CD4-positive, alpha-beta T cell treated with Interleukin-1 beta for 1 hour (primary cell): ENCODE measurements around the gene ELANE.
A peak's percentile ranks its signal among the peaks of the same experiment; 100 is the strongest.
"Not testable (repeated sequence)": the region's sequence is repeated elsewhere in the genome, so short reads cannot be mapped to it uniquely, and the experiment has no call there.

ENCODE experiments used
- DNase-seq, 2 donors: peaks; one replicate each; pipeline ENCODE4 v3.0.0-alpha.2; 2020 to 2022

The ELANE gene

DNA sequence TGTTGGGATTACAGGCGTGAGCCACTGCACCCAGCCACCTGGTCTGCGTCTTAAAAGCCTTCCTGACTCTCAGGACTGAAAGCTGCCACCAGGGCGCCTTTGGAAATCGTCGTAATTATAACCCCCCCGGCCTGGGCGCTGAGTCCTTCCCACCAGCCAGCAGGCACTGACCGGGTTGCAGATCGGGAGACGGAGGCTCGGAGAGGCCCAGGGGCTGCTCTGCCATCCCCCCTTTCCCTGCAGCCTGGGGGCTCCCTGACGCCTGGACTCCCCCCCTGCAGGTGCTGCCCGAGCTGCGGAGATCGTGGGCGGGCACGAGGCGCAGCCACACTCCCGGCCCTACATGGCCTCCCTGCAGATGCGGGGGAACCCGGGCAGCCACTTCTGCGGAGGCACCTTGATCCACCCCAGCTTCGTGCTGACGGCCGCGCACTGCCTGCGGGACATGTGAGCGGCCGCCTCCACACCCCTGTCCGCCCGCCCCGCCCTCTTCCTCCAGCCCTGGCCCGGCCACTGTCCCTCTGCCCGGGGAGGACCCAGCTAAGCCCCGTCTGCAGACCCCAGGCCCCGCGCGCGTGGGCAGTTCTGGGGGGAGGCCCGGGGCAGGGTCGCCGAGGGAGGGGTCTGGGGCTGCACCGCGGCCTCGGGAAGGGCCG lies 8.8 kb upstream of the ELANE start:
- DNase-seq: no peak

DNA sequence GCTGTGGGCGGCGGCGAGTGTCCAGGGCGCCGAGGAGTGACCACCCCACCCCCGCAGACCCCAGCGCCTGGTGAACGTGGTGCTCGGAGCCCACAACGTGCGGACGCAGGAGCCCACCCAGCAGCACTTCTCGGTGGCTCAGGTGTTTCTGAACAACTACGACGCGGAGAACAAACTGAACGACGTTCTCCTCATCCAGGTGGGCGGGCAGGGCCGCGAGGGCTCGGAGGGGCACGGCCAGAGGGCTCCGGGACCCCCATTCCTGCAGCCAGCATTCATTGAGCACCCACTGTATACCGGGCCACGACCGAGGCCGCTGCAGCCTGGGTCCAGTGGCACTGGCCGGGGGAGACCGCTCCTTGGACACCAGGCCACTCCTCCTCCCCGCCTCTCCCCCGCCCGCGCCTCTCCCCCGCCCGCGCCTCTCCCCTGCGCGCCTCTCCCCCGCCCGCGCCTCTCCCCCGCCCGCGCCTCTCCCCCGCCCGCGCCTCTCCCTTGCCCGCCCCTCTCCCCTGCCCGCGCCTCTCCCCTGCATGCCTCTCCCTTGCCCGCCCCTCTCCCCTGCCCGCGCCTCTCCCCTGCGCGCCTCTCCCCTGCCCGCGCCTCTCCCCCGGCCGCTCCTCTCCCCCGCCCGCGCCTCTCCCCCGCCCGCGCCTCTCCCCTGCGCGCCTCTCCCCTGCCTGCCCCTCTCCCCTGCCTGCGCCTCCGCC lies 8.1 kb upstream of the ELANE start:
- no peak for DNase-seq

DNA sequence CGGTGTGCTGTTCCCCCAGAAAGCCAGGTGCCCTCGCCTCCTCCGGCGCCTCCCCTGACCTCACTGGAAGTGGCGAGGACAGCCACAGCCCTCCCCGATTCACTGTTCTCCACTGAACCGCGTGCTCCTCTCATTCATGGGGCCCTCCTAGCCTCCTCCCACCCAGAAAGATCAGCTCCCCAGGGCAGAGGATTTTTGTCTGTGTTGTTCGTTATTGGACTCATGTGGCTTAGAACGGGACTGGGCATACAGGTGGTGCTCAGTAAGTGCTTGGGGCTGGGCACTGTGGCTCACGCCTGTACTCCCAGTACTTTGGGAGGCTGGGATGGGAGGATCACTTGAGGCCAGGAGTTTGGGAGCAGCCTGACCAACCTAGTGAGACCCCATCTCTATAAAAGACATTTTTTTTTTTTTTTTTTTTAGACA lies 7.5 kb upstream of the ELANE start:
- DNase-seq: no peak

DNA sequence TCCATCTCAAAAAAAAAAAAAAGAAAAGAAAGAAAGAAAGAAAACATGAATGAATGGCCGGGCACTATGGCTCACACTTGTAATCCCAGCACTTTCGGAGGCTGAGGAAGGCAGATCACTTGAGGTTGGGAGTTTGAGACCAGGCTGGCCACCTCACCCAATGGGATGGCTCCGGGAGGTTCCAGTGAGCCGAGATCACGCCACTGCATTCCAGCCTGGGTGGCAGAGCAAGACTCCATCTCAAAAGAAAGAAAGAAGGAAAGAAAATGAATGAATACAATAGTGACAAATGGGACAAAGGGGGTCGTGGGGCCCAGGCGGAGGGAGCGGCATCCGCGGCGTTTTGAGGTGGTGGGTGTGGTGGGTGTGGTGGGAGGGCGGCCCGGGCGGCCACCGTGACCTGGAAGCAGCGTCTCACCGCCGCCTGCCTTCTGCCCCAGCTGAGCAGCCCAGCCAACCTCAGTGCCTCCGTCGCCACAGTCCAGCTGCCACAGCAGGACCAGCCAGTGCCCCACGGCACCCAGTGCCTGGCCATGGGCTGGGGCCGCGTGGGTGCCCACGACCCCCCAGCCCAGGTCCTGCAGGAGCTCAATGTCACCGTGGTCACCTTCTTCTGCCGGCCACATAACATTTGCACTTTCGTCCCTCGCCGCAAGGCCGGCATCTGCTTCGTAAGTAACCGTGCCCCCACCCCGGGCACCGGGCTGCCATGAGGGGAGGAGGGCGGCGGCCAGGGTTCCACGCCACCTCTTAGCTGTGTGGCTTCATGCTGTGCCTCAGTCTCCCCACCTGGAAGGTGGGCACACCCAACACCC lies 6.2 kb upstream of the ELANE start:
- DNase-seq: no peak

DNA sequence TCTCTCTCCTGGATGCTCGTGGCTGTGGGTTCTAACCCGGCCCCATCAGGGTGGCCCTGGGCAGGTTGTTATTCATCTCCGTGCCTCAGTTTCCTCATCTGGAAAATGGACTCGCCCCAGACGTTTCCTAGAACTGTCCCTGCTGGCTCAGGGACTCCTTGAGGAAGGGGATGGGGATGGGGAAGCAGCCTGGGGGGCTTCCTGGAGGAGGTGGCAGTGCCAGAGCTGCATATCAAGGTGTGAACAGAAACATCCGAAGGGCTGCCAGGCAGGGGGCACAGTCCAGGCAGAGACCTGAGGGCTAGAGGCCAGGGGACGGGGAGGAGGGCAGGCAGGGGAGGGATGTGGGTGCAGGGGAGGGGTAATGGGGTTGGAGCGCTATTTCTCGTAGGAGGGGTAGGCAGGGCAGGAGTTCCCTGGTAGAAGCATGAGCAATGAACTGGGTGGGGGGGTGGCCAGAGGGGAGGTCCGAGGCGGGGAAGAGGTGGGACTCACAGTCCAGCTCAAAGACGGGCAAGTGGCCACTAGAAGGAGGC lies 3.6 kb upstream of the ELANE start:
- DNase-seq: no peak

DNA sequence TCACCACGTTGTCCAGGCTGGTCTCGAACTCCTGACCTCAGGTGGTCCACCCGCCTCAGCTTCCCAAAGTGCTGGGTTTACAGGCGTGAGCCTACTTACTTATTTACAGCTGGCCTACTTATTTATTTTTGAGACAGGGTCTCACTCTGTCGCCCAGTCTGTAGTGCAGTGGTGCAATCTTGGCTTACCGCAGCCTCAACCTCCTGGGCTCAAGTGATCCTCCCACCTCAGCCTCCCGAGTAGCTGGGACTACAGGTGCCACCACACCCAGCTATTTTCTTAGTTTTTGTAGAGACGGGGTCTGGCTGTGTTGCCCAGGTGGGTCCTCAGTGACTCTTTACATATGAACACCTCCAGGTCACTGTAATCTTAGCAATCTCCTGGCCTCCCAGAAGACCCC lies 2.9 kb upstream of the ELANE start:
- not testable (repeated sequence) for DNase-seq

DNA sequence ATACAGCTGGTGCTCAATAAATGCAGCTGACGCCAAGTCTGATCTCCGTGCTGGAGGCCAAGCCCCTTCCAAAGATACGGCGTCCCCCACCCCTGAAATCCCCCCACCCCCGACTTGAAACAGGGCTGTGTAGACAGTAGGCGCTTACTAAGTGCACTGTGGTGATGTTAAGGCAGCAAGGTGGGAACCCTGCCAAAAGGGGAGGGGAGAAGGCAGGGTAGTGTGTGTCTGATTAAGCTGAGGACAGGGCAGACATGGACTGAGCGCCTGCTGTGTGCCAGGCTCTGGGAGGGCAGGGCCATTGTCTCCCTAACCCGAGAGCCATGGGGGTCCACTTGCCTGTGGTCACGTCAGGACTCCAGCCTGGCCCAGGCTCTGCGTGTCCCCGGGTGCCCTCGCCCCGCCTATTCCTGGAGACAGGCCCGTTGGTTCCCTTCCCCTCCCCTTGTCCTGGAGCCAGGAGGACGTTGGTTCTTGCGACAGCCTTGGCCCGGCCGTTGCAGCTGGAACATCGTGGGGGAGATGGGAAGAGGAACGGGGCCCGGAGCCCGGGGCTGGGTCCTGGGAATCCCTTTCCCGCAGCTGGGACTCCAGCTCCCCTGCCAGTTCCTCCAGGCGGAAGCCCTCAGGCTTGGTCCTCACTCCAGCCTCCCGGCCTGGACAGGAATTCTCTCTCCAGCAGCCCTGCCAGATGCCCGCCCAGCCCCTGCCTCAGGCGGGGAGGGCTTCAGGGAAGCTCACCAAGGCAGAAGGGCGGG lies 1.7 kb upstream of the ELANE start:
- no peak for DNase-seq

DNA sequence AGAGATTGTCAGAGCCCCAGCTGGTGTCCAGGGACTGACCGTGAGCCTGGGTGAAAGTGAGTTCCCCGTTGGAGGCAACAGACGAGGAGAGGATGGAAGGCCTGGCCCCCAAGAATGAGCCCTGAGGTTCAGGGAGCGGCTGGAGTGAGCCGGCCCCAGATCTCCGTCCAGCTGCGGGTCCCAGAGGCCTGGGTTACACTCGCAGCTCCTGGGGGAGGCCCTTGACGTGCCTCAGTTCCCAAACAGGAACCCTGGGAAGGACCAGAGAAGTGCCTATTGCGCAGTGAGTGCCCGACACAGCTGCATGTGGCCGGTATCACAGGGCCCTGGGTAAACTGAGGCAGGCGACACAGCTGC lies 1.1 kb upstream of the ELANE start:
- no peak for DNase-seq

DNA sequence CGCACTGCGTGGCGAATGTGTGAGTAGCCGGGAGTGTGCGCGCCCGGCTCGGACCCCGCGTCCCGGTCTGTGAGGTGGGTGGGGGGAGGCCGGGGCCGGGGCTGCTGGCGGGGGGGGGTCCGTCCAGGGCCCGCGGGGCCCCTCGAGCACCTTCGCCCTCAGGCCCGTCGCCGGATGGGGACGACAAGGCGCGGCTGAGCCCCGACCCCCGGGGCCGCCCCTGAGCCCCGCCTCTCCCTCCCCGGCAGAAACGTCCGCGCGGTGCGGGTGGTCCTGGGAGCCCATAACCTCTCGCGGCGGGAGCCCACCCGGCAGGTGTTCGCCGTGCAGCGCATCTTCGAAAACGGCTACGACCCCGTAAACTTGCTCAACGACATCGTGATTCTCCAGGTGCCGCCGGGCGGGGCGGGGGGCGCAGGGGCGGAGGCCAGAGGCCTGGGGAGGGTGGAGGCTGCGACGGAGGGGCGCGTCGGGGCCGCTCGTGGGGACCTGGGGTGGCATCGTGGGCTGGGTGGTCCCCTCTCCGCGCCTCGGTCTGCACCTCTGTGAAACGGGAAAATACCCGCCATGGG lies 997 bp downstream of the ELANE start:
- DNase-seq: no peak

DNA sequence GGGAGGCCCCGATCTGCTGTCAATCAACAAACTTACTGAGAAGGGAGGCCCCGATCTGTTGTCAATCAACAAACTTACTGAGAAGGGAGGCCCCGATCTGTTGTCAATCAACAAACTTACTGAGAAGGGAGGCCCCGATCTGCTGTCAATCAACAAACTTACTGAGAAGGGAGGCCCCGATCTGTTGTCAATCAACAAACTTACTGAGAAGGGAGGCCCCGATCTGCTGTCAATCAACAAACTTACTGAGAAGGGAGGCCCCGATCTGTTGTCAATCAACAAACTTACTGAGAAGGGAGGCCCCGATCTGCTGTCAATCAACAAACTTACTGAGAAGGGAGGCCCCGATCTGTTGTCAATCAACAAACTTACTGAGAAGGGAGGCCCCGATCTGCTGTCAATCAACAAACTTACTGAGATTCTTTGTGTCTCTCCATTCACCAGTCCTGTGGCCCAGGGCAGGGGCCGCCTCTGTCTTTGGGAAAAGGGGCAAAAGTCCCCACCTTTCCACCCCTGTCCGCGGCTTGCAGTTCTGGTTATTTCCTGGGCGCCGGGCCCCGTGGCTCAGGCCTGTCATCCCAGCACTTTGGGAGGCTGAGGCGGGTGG lies 1.6 kb downstream of the ELANE start:
- DNase-seq: not testable (repeated sequence)

DNA sequence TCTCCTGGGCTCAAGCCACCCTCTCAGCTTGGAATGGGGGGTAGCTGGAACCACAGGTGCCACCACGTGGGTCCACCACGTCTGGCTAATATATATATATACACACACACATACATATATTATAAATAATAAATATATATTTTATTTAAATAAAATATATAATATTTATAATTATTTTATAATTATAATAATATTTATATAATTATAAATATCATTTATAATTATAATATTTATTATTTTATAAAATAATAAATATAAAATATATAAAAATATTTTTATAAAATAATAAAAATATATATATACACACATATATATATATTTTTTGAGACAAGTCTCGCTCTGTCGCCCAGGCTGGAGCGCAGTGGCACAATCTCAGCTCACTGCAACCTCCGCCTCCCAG lies 2.4 kb downstream of the ELANE start:
- no peak for DNase-seq

DNA sequence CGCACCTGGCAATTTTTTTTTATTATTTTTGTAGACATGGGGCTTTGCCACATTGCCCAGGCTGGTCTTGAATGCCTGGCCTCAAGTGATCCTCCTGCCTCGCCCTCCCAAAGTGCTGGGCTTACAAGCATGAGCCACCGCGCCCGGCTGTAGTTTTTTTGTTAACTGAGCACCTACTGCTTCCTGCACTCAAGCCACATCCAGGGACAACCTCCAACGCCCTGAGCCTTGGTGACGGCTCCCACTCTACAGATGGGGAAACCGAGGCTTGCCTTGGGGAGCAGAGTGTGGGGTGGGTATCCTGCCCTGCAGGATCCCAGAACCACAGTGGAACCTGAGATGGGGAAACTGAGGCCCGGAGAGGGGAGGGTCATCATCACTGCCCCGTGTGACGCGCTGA lies 3.0 kb downstream of the ELANE start:
- no peak for DNase-seq

DNA sequence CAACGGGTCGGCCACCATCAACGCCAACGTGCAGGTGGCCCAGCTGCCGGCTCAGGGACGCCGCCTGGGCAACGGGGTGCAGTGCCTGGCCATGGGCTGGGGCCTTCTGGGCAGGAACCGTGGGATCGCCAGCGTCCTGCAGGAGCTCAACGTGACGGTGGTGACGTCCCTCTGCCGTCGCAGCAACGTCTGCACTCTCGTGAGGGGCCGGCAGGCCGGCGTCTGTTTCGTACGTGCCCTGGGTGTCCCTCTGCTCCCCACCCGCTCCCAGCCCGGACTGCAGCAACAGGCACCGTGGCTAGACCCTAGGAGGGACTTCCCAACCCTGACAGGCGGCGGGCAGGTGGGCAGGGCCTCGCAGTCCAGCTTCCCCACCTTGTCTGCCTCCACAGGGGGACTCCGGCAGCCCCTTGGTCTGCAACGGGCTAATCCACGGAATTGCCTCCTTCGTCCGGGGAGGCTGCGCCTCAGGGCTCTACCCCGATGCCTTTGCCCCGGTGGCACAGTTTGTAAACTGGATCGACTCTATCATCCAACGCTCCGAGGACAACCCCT lies 3.5 kb downstream of the ELANE start:
- DNase-seq: no peak

DNA sequence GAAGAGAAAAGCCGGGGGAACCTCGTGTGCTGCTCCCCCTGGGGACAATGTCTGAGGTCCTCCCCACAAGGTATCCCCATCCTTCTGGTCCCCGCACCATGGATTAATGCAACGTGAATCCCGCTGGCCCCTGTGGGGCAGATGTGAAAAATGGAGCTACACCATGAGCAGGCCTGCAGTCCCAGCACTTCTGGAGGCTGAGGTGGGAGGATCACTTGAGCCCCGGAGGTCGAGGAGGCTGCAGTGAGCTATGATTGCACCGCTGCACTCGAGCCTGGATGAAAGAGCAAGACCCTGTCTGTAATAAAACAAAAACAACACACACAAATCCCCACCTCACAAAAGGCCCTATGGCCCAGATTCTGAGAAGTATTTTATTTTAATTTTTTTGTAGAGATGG lies 6.2 kb downstream of the ELANE start:
- DNase-seq: no peak

DNA sequence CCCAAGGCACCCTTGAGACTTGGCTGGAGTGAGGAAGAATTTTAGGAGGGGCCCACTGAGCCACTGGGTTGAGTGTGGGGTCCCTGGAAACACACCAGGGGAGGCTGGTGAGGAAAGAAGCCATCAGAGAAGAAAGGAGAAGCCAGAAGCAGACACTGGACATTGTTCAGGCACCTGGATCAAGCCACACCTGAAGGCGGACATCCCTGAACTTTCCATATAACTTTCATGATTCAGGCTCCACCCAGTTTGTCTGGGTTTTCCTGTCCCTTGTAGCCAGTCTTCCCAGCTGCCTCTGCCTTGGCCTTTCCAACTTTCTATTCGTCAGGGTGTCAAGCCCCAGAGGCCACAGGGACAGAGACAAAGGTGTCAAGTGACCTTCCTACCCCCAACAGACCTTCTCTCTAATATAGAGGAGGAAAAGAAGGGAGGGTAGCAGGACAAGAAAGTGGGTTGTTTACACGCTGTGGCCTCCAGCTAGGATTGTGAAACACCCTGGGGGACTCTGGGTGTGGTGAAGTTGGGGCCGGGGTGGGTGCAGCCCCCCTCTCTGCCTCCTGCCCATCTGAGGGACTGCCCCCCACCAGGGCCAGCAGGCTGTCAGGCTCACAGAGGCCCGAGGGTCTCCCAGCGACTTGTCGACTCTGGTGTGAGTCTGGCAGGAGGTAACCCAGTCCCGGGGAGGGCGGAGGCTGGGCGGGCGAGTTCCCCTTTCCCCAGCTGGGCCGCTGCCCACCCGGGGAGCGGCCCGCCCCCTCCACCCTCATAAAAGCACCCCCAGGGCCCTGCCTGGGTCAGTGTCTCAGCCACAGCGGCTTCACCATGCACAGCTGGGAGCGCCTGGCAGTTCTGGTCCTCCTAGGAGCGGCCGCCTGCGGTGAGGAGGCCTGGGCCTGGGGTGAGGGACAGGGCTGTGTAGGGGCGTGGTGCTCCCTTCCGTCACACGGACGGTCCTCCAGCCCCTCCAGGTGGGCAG lies 7.1 kb downstream of the ELANE start, which contains the start of gene CFD:
CFD (plus strand) TSS at position 797 of the 976 bp plus-strand sequence; CDS start at position 823, 26 bp downstream.
- DNase-seq: peak in 1 of 2 donors; percentile 61

DNA sequence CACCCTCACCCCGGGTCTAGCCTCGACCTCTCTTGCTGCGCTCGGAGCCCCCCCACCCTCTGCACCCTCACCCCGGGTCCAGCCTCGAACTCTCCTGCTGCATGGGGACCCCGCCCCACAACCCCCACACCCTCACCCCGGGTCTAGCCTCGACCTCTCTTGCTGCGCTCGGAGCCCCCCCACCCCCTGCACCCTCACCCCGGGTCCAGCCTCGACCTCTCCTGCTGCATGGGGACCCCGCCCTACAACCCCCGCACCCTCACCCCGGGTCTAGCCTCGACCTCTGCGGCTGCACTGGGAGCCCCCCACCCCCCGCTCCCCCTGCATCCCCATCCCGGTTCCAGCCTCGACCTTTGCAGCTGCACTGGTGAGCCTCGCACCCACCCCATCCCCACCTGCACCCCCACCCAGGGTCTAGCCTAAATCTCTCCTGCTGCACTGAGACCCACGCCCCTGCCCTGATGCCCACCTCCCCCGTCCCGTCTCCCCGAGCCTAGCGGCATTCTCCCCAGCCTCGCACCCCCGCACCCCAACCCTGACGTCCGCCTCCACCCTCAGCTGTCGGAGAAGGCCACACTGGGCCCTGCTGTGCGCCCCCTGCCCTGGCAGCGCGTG lies 9.1 kb downstream of the ELANE start:
- DNase-seq: no peak

DNA sequence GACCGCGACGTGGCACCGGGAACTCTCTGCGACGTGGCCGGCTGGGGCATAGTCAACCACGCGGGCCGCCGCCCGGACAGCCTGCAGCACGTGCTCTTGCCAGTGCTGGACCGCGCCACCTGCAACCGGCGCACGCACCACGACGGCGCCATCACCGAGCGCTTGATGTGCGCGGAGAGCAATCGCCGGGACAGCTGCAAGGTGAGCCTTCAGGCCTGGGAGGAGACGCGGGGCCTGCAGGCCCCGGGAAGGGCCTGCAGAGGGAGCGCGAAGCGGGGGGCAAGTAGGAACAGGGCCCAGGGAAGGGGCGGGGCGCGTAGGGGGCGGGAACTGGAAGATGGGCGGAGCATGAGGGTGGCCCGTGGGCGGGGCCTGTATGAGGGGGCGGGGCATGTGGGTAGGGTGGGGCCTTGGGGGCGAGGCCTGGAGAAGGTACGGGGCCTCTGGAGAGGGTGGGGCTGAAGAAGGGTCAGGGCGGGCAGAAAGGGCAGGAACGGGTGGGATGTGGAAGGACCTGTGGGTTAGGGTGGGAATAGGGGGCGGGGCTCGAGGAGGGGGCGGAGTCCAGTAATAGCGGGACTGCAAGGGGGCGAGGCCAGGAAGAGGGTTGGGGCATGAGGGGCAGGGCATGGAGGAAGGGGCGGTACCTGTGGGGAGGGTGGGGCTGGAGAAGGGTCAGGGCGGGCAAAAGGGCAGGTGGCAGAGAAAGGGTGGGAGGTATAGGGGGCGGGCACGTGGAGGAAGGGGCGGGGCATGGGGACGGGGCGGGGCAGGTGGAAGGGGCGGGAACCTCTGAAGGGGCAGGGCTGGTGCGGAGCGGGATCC lies 9.9 kb downstream of the ELANE start:
- peak; percentile 66 to 75 for DNase-seq

DNA sequence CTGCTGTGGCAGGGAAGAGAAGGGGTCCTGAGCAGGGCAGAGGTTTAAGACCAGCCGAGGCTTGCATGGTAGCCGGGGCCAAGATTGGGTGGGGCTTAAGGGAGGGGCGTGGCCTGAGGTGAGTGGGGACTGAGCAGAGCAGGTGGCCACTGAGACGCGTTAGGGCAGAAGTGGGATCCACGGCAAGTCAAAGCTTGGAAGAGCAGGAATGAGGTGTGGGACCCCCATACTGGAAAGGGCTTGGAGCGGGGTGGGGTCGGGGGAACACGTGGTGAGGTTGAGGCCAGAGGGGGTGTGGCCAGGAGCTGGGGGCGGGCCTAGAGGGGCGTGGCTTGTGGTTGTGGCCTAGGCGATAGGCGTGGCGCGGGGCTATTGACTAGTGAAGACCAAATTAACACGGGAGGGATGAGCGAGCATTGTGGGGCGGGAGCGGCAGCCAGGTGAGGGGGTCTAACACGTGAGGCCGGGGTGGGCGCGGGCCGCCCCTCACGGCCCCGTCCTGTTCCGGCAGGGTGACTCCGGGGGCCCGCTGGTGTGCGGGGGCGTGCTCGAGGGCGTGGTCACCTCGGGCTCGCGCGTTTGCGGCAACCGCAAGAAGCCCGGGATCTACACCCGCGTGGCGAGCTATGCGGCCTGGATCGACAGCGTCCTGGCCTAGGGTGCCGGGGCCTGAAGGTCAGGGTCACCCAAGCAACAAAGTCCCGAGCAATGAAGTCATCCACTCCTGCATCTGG lies 10.6 kb downstream of the ELANE start:
- peak; percentile 82 to 83 for DNase-seq
